Activated CD4-positive, alpha-beta memory T cell treated with anti-CD3 and anti-CD28 coated beads for 36 hours (primary cell): Measurements from ENCODE around the gene GALNT2. TPM values are rescaled to one million over a fixed set of nuclear protein-coding genes. Genes with fewer than 3 reads are reported as not detected.

Source experiments
- CTCF ChIA-PET: fragments of 350-600 bp; sonication (Branson Sonifier 250); formaldehyde crosslinking; loops from one replicate; lab custom pipeline; 2021; ENCODE audit warnings: antibody characterized with exemption, inconsistent platforms; lab: Charles Lee
- POLR2A ChIA-PET: fragments of 350-600 bp; sonication (Branson Sonifier 250); formaldehyde crosslinking; loops from one replicate; lab custom pipeline; 2021; ENCODE audit warnings: antibody characterized with exemption; lab: Charles Lee
- DNase-seq: peaks from one replicate; pipeline ENCODE4 v3.0.0-alpha.2; 2020
- H3K27ac Mint-ChIP-seq: one replicate; pipeline ENCODE4 v1.8.0; 2021; ENCODE audit warnings: mixed read lengths
- H3K27me3 Mint-ChIP-seq: one replicate; pipeline ENCODE4 v1.8.0; 2021; ENCODE audit warnings: mixed read lengths
- H3K36me3 Mint-ChIP-seq: one replicate; pipeline ENCODE4 v1.8.0; 2021; ENCODE audit warnings: mixed read lengths
- H3K4me1 Mint-ChIP-seq: one replicate; pipeline ENCODE4 v1.8.0; 2021; ENCODE audit warnings: low read depth, mixed read lengths
- H3K4me3 Mint-ChIP-seq: one replicate; pipeline ENCODE4 v1.8.0; 2021; ENCODE audit warnings: mild to moderate bottlenecking, mixed read lengths
- H3K9me3 Mint-ChIP-seq: one replicate; pipeline ENCODE4 v1.8.0; 2021; ENCODE audit warnings: mixed read lengths
- intact Hi-C: fragments of 100-400 bp; cut with micrococcal nuclease; formaldehyde crosslinking; loops from one replicate; pipeline ENCODE4 v1.15.1; 2023
- total RNA-seq, 2 experiments: library from RNA; stranded (reverse); gene quantifications; one replicate each; pipeline ENCODE4 v1.2.3, GENCODE V29; 2021

GALNT2 gene
- total RNA-seq, 2 experiments from 2014 or later, result 49.5 to 51.0 TPM

DNA sequence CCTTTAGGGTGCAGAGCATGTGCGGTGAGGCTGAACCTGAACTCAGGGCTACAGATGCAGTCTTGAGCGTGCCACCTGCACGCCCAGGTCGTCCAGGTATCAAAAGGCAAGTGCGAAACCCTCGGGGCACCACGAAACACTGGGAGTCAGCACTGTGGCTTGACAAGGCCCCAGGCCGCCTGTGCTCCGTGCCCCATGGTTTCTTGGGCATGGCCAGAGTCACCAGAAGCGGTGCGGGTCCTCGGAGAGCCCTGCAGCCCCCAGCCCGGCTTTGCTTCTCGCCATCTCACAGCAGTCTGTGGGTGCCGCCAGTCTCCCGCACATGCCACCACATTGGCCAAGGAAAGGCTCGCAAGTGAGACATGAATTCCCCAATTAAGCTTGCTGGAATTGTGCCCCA lies 241.8 kb downstream of the GALNT2 start:
- Mint-ChIP-seq H3K27ac (no peak overlapping the region), H3K36me3 (no peaks in the 10 kb centered on the region), H3K4me3 (no peak overlapping the region), H3K4me1 (peaks cover 20% of the 10 kb centered on the region), H3K9me3 (no peaks in the 10 kb centered on the region), H3K27me3 (peaks cover 6% of the 10 kb centered on the region)
- intact Hi-C loops, result loop anchor here (5.0 kb wide), 1 partner anchor 142 kb away; no protein-coding TSS in a partner anchor
- DNase-seq, result no peak
- CTCF ChIA-PET, result interaction anchor here (1.9 to 5.3 kb wide), 3 partner anchors 39 to 648 kb away, joined by 5 to 23 read pairs (median 15); no protein-coding TSS in a partner anchor
- POLR2A ChIA-PET, result no interaction called here

GRCh38 chr1:230309646-230310177 lies 242.7 kb downstream of the GALNT2 start:
- DNase-seq, result no peak
- no peak overlapping the region for H3K4me3 Mint-ChIP-seq
- no peaks in the 10 kb centered on the region for H3K9me3 Mint-ChIP-seq
- ChIA-PET POLR2A (no interaction called here), CTCF (interaction anchor here (1.9 to 5.3 kb wide), 3 partner anchors 40 to 649 kb away, joined by 5 to 23 read pairs (median 15); no protein-coding TSS in a partner anchor)
- intact Hi-C loops, result loop anchor here (1.0 to 5.0 kb wide), 4 partner anchors 142 to 1051 kb away; no protein-coding TSS in a partner anchor
- peaks cover 14% of the 10 kb centered on the region for H3K4me1 Mint-ChIP-seq
- H3K27me3 Mint-ChIP-seq, result peaks cover 6% of the 10 kb centered on the region
- H3K36me3 Mint-ChIP-seq, result no peaks in the 10 kb centered on the region
- H3K27ac Mint-ChIP-seq, result no peak overlapping the region

- ChIA-PET POLR2A (interaction anchor here (0.6 kb wide), 1 partner anchor 646 kb away, joined by 4 read pairs; no protein-coding TSS in a partner anchor), CTCF (interaction anchor here (3.4 to 5.3 kb wide), 2 partner anchors 595 to 650 kb away, joined by 15 to 23 read pairs; no protein-coding TSS in a partner anchor)
- Mint-ChIP-seq H3K36me3 (no peaks in the 10 kb centered on the region), H3K4me1 (peaks cover 14% of the 10 kb centered on the region), H3K27me3 (peaks cover 6% of the 10 kb centered on the region), H3K9me3 (no peaks in the 10 kb centered on the region), H3K27ac (no peak overlapping the region), H3K4me3 (no peak overlapping the region)
- intact Hi-C loops, result loop anchor here (1.0 kb wide), 3 partner anchors 595 to 1052 kb away; no protein-coding TSS in a partner anchor
- DNase-seq, result peak; percentile 77
Measured at GRCh38 chr1:230310381-230311163, 243.5 kb downstream of the GALNT2 start.

DNA sequence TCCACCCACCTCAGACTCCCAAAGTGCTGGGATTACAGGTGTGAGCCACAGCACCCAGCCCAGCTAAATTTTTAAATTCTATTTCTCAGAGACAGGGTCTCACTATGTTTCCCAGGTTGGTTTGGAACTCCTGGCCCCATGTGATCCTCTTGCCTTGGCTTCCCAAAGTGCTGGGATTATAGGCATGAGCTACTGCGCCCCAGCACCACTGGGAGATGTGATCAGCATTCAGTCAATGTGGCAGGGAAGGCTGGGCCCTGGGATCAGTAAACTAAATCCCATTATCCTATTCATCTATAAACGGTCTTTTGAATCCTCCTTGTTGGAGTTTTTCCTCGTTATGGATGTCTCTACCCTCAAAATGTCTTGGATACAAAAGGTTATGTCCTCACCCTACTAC lies 245.6 kb downstream of the GALNT2 start:
- CTCF ChIA-PET, result interaction anchor here (0.7 to 1.8 kb wide), 3 partner anchors 599 to 743 kb away, joined by 3 to 13 read pairs (median 4); no protein-coding TSS in a partner anchor
- H3K4me3 Mint-ChIP-seq, result no peak overlapping the region
- peaks cover 2% of the 10 kb centered on the region for H3K4me1 Mint-ChIP-seq
- DNase-seq, result no peak
- intact Hi-C loops, result no loop called here
- no peaks in the 10 kb centered on the region for H3K9me3 Mint-ChIP-seq
- no peaks in the 10 kb centered on the region for H3K36me3 Mint-ChIP-seq
- peaks cover 6% of the 10 kb centered on the region for H3K27me3 Mint-ChIP-seq
- no peak overlapping the region for H3K27ac Mint-ChIP-seq
- POLR2A ChIA-PET, result no interaction called here

- ChIA-PET CTCF (interaction anchor here (1.0 kb wide), 1 partner anchor 8 kb away, joined by 3 read pairs; no protein-coding TSS in a partner anchor), POLR2A (no interaction called here)
- intact Hi-C loops, result no loop called here
- Mint-ChIP-seq H3K36me3 (no peaks in the 10 kb centered on the region), H3K27ac (no peak overlapping the region), H3K4me1 (peaks cover 2% of the 10 kb centered on the region), H3K9me3 (no peaks in the 10 kb centered on the region), H3K4me3 (no peak overlapping the region), H3K27me3 (peaks cover 6% of the 10 kb centered on the region)
- DNase-seq, result no peak
Measured at GRCh38 chr1:230313453-230314141, 246.6 kb downstream of the GALNT2 start.

DNA sequence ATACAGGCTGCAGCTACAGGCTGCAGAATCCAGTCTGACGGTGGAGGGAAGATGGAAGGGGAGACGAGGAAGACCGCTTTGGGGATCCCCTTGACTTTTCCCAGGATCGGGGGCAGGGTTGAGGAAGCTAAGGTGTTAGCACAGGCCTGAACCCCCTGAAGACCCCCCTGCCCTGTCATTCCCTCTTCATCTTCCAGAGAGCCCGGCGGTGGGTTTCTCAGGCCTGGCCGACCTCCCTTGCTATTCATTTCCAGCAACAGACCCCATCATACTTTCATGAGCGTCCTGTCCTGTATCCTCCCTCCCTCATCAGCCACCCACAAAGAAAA lies 247.1 kb downstream of the GALNT2 start:
- POLR2A ChIA-PET, result no interaction called here
- no peak for DNase-seq
- H3K27ac Mint-ChIP-seq, result no peak overlapping the region
- H3K4me3 Mint-ChIP-seq, result no peak overlapping the region
- CTCF ChIA-PET, result interaction anchor here (1.0 kb wide), 1 partner anchor 8 kb away, joined by 3 read pairs; no protein-coding TSS in a partner anchor
- H3K27me3 Mint-ChIP-seq, result peaks cover 6% of the 10 kb centered on the region
- H3K4me1 Mint-ChIP-seq, result peaks cover 2% of the 10 kb centered on the region
- intact Hi-C loops, result no loop called here
- no peaks in the 10 kb centered on the region for H3K36me3 Mint-ChIP-seq
- no peaks in the 10 kb centered on the region for H3K9me3 Mint-ChIP-seq

- POLR2A ChIA-PET, result no interaction called here
- CTCF ChIA-PET, result interaction anchor here (1.0 kb wide), 1 partner anchor 9 kb away, joined by 3 read pairs; no protein-coding TSS in a partner anchor
Measured at GRCh38 chr1:230315099-230315498, 248.1 kb downstream of the GALNT2 start.

GRCh38 chr1:230316864-230317745 lies 250.1 kb downstream of the GALNT2 start:
- intact Hi-C loops, result no loop called here
- H3K27ac Mint-ChIP-seq, result no peak overlapping the region
- no peaks in the 10 kb centered on the region for H3K9me3 Mint-ChIP-seq
- no peaks in the 10 kb centered on the region for H3K4me1 Mint-ChIP-seq
- ChIA-PET POLR2A (no interaction called here), CTCF (no interaction called here)
- H3K36me3 Mint-ChIP-seq, result no peaks in the 10 kb centered on the region
- DNase-seq, result no peak
- no peaks in the 10 kb centered on the region for H3K27me3 Mint-ChIP-seq
- no peak overlapping the region for H3K4me3 Mint-ChIP-seq

More at GRCh38 chr1:230315099-230315498, 248.1 kb downstream of the GALNT2 start:
- Mint-ChIP-seq H3K36me3 (no peaks in the 10 kb centered on the region), H3K27ac (no peak overlapping the region), H3K9me3 (no peaks in the 10 kb centered on the region), H3K4me3 (no peak overlapping the region), H3K4me1 (peaks cover 2% of the 10 kb centered on the region), H3K27me3 (peaks cover 6% of the 10 kb centered on the region)
- intact Hi-C loops, result no loop called here
- DNase-seq, result no peak

DNA sequence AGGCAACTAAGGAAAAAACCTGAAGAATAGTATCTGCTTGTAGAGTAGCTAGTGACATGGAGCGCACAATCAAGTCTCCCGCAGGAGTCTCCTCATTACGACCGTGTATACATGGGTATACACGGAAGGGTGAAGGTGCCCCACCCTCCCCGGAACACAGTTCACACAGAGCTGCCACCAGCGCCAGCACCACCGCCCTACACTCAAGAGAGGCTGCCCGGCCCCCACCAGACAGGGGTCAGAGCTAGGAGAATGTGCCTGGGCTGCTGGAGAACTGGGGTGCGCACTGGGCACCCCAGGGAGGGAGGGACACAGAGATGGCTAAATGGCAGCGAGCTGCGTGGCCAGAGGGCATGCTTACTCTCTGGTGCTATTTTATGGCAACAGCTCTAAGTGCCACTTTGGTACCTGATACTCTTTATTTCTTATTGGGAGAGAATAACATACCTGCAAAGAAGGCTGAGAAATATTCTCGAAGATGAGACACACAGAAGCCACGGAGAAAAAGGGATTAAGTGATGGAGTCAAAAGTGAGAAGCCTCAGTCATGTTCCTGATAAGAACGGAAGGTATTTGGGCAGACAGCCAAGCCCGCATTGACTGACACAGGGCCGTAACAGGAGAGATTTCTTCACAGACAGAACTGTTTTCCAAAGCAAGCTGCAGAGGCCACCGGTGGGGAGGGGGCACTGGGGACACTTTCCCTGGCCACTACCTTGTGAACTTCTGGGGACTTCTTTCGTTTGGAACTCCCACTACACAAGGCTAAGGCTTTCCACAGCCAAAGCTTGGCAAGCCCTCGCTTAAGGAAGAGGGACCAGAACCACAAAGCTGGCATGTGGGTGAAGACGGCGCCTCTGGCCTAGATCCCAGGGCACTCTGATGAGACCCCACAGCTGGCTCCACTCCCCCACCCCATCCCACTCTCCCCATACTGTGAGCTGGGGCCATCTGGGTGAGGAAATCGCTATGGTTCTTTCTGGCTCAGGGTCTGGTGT lies 251.1 kb downstream of the GALNT2 start:
- no peak overlapping the region for H3K27ac Mint-ChIP-seq
- H3K9me3 Mint-ChIP-seq, result no peaks in the 10 kb centered on the region
- no peaks in the 10 kb centered on the region for H3K4me1 Mint-ChIP-seq
- no peaks in the 10 kb centered on the region for H3K27me3 Mint-ChIP-seq
- H3K36me3 Mint-ChIP-seq, result no peaks in the 10 kb centered on the region
- DNase-seq, result no peak
- ChIA-PET CTCF (no interaction called here), POLR2A (no interaction called here)
- intact Hi-C loops, result no loop called here
- no peak overlapping the region for H3K4me3 Mint-ChIP-seq

DNA sequence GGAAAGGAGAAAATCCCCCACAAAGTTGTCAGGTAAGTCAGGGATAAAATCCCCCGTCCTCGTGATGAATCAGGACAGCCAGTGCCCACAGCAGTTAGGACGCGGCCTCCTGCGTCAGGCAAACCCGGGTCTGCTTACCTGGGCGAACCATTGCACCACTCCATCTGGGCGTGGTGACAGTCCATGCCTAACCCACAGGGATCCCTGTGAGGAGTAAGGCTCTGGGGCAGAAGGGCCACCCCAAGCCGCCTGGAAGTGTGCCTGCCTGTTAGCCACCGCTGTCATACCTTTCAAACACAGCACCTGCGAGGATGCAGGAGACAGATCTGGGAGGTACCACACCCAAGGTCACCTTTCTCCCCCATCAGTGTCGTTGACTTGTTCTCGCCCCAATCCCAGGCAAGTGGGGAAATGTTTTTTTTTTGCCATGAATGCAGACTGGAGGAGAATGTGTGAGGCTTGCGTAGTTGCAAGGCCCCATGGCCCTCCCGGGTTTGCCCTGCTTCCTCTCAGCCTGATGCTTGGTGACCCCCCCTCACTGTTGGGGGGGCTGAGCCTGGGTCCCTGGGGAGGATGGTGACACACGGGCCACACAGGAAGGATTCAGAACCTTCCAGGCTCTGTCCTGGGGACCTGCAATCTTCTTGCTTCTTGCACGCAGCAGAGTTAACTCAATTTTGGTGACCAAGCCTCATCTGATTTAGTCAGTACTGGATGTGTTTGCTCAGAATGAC lies 252.1 kb downstream of the GALNT2 start:
- no peaks in the 10 kb centered on the region for H3K36me3 Mint-ChIP-seq
- H3K4me1 Mint-ChIP-seq, result no peaks in the 10 kb centered on the region
- H3K9me3 Mint-ChIP-seq, result no peaks in the 10 kb centered on the region
- H3K27me3 Mint-ChIP-seq, result no peaks in the 10 kb centered on the region
- H3K27ac Mint-ChIP-seq, result no peak overlapping the region
- intact Hi-C loops, result no loop called here
- no peak overlapping the region for H3K4me3 Mint-ChIP-seq
- CTCF ChIA-PET, result no interaction called here
- DNase-seq, result no peak
- POLR2A ChIA-PET, result no interaction called here
